H1 (cell line): ENCODE measurements around the gene RALGAPA1.

Source experiments
- CBX5 ChIP-seq: fragments of 300-800, 300-1000 bp; sonication (generic); IDR thresholded peaks from 2 replicates; pipeline ENCODE4 v1.7.1; 2016; ENCODE audit warnings: antibody characterized with exemption, low read length, low read depth
- CEBPB ChIP-seq: IDR thresholded peaks from 2 replicates; pipeline ENCODE4 v1.6.1; 2012; ENCODE audit warnings: low read depth, low read length
- MAFK ChIP-seq: IDR thresholded peaks from 2 replicates; pipeline ENCODE4 v1.6.1; 2012; ENCODE audit warnings: low read depth, mild to moderate bottlenecking, improper control_type of control experiment, low read length
- RAD21 ChIP-seq, 2 experiments: IDR thresholded peaks in 1 of 2; conservative IDR thresholded peaks in 1 of 2; 2 replicates each; pipeline ENCODE4 v1.6.1; 2011; ENCODE audit warnings: low read depth in 2 of 2, low read length in 2 of 2, improper control_type of control experiment in 1 of 2, inconsistent platforms in 1 of 2, mild to moderate bottlenecking in 1 of 2, moderate library complexity in 1 of 2
- SIN3A ChIP-seq, 2 experiments: IDR thresholded peaks in 1 of 2; conservative IDR thresholded peaks in 1 of 2; 2 replicates each; pipeline ENCODE4 v1.6.1; 2011 to 2012; ENCODE audit warnings: low read length in 2 of 2, improper control_type of control experiment in 1 of 2, low read depth in 1 of 2, mild to moderate bottlenecking in 1 of 2
- TF ChIP-seq, protein P1 (sequence below): IDR thresholded peaks from 2 replicates; pipeline ENCODE4 v1.6.1; 2011; ENCODE audit warnings: low read depth, mild to moderate bottlenecking, low read length; ENCODE audit not compliant: insufficient read depth
- TF ChIP-seq, protein P2 (sequence below): fragments of 300-600 bp; sonication (generic); IDR thresholded peaks from 2 replicates; pipeline ENCODE4 v1.7.1; 2012; ENCODE audit warnings: low read length, moderate library complexity, mild to moderate bottlenecking, inconsistent platforms; ENCODE audit not compliant: insufficient replicate concordance
- TF ChIP-seq, protein P3 (sequence below), 3 experiments: IDR thresholded peaks; 1 replicate in 2 of 3; 2 replicates in 1 of 3; pipeline versions ENCODE4 v1.5.1 to v1.6.1; 2011; ENCODE audit warnings: low read length in 3 of 3, mild to moderate bottlenecking in 3 of 3, inconsistent platforms in 2 of 3, low read depth in 1 of 3, moderate library complexity in 1 of 3; ENCODE audit not compliant: insufficient read depth in 1 of 3; ENCODE audit errors: control extremely low read depth in 1 of 3

DNA sequence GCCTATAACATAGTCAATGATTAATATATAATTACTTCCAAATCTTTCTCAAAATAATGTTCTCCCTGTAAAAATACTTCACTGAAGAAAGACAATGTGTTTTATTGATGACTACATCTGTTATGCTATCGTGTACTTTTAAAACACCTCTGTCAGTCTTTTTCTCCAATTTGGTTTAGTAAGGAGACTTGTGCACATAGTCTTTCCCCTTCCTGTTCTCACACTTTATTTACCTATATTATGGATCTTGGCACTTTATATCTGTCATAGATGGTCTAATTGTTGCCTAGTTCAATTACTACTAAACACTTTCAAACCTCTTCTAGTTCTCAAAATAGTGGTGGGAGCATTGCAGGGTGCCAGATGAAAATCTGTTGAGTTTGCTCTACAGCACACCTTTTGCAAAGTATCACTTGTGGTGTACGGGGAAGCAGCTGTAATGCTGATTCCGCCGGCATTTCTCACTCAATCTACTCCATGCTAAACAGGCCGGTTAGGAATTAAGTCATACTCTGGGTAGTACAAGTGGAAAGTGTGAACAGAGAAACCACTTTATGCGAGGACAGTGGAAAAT lies 276.2 kb downstream of the RALGAPA1 start:
- no peak for TF ChIP-seq SIN3A (conservative IDR thresholded peaks at IDR 0.05 in 1 of 2, IDR thresholded peaks at IDR 0.05 in 1 of 2; ENCODE audit: low read depth in 1 of 2, low read length in 2 of 2)
- no peak for TF ChIP-seq MAFK
- TF ChIP-seq, protein P1, sequence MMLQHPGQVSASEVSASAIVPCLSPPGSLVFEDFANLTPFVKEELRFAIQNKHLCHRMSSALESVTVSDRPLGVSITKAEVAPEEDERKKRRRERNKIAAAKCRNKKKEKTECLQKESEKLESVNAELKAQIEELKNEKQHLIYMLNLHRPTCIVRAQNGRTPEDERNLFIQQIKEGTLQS: no peak
- no peak for TF ChIP-seq CBX5
- no peak for TF ChIP-seq RAD21 (IDR thresholded peaks at IDR 0.05 in 1 of 2, conservative IDR thresholded peaks at IDR 0.05 in 1 of 2; ENCODE audit: low read depth in 2 of 2, low read length in 2 of 2)
- TF ChIP-seq, protein P2, sequence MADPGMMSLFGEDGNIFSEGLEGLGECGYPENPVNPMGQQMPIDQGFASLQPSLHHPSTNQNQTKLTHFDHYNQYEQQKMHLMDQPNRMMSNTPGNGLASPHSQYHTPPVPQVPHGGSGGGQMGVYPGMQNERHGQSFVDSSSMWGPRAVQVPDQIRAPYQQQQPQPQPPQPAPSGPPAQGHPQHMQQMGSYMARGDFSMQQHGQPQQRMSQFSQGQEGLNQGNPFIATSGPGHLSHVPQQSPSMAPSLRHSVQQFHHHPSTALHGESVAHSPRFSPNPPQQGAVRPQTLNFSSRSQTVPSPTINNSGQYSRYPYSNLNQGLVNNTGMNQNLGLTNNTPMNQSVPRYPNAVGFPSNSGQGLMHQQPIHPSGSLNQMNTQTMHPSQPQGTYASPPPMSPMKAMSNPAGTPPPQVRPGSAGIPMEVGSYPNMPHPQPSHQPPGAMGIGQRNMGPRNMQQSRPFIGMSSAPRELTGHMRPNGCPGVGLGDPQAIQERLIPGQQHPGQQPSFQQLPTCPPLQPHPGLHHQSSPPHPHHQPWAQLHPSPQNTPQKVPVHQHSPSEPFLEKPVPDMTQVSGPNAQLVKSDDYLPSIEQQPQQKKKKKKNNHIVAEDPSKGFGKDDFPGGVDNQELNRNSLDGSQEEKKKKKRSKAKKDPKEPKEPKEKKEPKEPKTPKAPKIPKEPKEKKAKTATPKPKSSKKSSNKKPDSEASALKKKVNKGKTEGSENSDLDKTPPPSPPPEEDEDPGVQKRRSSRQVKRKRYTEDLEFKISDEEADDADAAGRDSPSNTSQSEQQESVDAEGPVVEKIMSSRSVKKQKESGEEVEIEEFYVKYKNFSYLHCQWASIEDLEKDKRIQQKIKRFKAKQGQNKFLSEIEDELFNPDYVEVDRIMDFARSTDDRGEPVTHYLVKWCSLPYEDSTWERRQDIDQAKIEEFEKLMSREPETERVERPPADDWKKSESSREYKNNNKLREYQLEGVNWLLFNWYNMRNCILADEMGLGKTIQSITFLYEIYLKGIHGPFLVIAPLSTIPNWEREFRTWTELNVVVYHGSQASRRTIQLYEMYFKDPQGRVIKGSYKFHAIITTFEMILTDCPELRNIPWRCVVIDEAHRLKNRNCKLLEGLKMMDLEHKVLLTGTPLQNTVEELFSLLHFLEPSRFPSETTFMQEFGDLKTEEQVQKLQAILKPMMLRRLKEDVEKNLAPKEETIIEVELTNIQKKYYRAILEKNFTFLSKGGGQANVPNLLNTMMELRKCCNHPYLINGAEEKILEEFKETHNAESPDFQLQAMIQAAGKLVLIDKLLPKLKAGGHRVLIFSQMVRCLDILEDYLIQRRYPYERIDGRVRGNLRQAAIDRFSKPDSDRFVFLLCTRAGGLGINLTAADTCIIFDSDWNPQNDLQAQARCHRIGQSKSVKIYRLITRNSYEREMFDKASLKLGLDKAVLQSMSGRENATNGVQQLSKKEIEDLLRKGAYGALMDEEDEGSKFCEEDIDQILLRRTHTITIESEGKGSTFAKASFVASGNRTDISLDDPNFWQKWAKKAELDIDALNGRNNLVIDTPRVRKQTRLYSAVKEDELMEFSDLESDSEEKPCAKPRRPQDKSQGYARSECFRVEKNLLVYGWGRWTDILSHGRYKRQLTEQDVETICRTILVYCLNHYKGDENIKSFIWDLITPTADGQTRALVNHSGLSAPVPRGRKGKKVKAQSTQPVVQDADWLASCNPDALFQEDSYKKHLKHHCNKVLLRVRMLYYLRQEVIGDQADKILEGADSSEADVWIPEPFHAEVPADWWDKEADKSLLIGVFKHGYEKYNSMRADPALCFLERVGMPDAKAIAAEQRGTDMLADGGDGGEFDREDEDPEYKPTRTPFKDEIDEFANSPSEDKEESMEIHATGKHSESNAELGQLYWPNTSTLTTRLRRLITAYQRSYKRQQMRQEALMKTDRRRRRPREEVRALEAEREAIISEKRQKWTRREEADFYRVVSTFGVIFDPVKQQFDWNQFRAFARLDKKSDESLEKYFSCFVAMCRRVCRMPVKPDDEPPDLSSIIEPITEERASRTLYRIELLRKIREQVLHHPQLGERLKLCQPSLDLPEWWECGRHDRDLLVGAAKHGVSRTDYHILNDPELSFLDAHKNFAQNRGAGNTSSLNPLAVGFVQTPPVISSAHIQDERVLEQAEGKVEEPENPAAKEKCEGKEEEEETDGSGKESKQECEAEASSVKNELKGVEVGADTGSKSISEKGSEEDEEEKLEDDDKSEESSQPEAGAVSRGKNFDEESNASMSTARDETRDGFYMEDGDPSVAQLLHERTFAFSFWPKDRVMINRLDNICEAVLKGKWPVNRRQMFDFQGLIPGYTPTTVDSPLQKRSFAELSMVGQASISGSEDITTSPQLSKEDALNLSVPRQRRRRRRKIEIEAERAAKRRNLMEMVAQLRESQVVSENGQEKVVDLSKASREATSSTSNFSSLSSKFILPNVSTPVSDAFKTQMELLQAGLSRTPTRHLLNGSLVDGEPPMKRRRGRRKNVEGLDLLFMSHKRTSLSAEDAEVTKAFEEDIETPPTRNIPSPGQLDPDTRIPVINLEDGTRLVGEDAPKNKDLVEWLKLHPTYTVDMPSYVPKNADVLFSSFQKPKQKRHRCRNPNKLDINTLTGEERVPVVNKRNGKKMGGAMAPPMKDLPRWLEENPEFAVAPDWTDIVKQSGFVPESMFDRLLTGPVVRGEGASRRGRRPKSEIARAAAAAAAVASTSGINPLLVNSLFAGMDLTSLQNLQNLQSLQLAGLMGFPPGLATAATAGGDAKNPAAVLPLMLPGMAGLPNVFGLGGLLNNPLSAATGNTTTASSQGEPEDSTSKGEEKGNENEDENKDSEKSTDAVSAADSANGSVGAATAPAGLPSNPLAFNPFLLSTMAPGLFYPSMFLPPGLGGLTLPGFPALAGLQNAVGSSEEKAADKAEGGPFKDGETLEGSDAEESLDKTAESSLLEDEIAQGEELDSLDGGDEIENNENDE: no peak
- TF ChIP-seq, protein P3, sequence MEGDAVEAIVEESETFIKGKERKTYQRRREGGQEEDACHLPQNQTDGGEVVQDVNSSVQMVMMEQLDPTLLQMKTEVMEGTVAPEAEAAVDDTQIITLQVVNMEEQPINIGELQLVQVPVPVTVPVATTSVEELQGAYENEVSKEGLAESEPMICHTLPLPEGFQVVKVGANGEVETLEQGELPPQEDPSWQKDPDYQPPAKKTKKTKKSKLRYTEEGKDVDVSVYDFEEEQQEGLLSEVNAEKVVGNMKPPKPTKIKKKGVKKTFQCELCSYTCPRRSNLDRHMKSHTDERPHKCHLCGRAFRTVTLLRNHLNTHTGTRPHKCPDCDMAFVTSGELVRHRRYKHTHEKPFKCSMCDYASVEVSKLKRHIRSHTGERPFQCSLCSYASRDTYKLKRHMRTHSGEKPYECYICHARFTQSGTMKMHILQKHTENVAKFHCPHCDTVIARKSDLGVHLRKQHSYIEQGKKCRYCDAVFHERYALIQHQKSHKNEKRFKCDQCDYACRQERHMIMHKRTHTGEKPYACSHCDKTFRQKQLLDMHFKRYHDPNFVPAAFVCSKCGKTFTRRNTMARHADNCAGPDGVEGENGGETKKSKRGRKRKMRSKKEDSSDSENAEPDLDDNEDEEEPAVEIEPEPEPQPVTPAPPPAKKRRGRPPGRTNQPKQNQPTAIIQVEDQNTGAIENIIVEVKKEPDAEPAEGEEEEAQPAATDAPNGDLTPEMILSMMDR (IDR thresholded peaks at IDR 0.05; ENCODE audit: control extremely low read depth in 1 of 3, insufficient read depth in 1 of 3, low read depth in 1 of 3, low read length in 3 of 3): no peak
- no peak for TF ChIP-seq CEBPB
